GM12878 (cell line): Measurements from ENCODE around the gene ELANE. TPM values are rescaled to one million over a fixed set of nuclear protein-coding genes. Genes with fewer than 3 reads are reported as not detected.

Source experiments
- ATAC-seq: fragments of 200-7000 bp; cut with Tn5 transposase; 3 replicates; pipeline ENCODE4 v1.9.1; 2020; ENCODE audit warnings: mild to moderate bottlenecking, moderate library complexity
- BruUV-seq: library from RNA; stranded (reverse); fragments of 400-500 nt; replicated peaks from 2 replicates; lab custom pipeline; 2021; lab: Mats Ljungman, UMichigan
- CTCF ChIA-PET: fragments of 300-600 bp; sonication (Branson Sonifier 250); formaldehyde crosslinking; extraction: SDS; loops from one replicate; lab custom pipeline; 2021; ENCODE audit warnings: inconsistent platforms; lab: Yijun Ruan, JAX
- POLR2A ChIA-PET: fragments of 350-600 bp; formaldehyde crosslinking; extraction: SDS; loops from one replicate; lab custom pipeline; 2021; ENCODE audit warnings: inconsistent platforms; lab: Charles Lee
- RAD21 ChIA-PET: fragments of 300-600 bp; sonication (Branson Sonifier 250); formaldehyde crosslinking; loops from one replicate; lab custom pipeline; 2023; ENCODE audit warnings: antibody characterized with exemption; ENCODE audit not compliant: unreplicated experiment; lab: Charles Lee
- SMC1A ChIA-PET: fragments of 300-600 bp; sonication (Branson Sonifier 250); formaldehyde crosslinking; loops from one replicate; lab custom pipeline; 2023; ENCODE audit not compliant: unreplicated experiment, uncharacterized antibody; lab: Charles Lee
- DNase-seq: peaks from one replicate; pipeline ENCODE4 v3.0.0-alpha.2; 2011; ENCODE audit warnings: low read depth, low spot score
- FAIRE-seq: peaks from 3 replicates; lab custom pipeline; 2011; peaks lifted over from hg19 to GRCh38; lab: Jason Lieb, UNC
- H2AFZ ChIP-seq: 2 replicates; pipeline ENCODE4 v1.6.0; 2011; ENCODE audit warnings: low read depth, low read length, control low read depth; ENCODE audit not compliant: control insufficient read depth
- H3K27ac ChIP-seq: 2 replicates; pipeline ENCODE4 v1.5.1; 2011; ENCODE audit warnings: control low read depth; ENCODE audit not compliant: control insufficient read depth, insufficient read depth
- H3K27me3 ChIP-seq, 2 experiments: replicated peaks in 1 of 2; 2 replicates each; pipeline versions ENCODE4 v1.6.0 to v1.6.1; 2011; ENCODE audit warnings: low read length in 1 of 2; ENCODE audit not compliant: control insufficient read depth in 2 of 2, insufficient read depth in 2 of 2
- H3K36me3 ChIP-seq, 2 experiments: 2 replicates each; pipeline ENCODE4 v1.5.1; 2011; ENCODE audit warnings: low read length in 1 of 2; ENCODE audit not compliant: control insufficient read depth in 2 of 2, insufficient read depth in 2 of 2
- H3K4me1 ChIP-seq: 2 replicates; pipeline ENCODE4 v1.6.1; 2011; ENCODE audit warnings: mild to moderate bottlenecking, low read length, moderate library complexity, mixed read lengths; ENCODE audit not compliant: control insufficient read depth, insufficient read depth
- H3K4me2 ChIP-seq: 2 replicates; pipeline ENCODE4 v1.6.0; 2011; ENCODE audit warnings: control low read depth; ENCODE audit not compliant: control insufficient read depth, insufficient read depth
- H3K4me3 ChIP-seq: fragments of 200-600 bp; sonication (generic); 2 replicates; pipeline ENCODE4 v1.5.1; 2016
- H3K79me2 ChIP-seq: 2 replicates; pipeline ENCODE4 v1.6.0; 2011; ENCODE audit warnings: low read length; ENCODE audit not compliant: control insufficient read depth, insufficient read depth
- H3K9ac ChIP-seq: 2 replicates; pipeline ENCODE4 v1.8.0; 2011; ENCODE audit warnings: low read length, control low read depth, mixed read lengths; ENCODE audit not compliant: control insufficient read depth, insufficient read depth
- H3K9me3 ChIP-seq: replicated peaks from 3 replicates; pipeline ENCODE4 v1.5.1; 2011; ENCODE audit warnings: mild to moderate bottlenecking, low read length; ENCODE audit not compliant: control insufficient read depth, insufficient read depth
- H4K20me1 ChIP-seq: 2 replicates; pipeline ENCODE4 v1.6.0; 2011; ENCODE audit not compliant: control insufficient read depth, insufficient read depth
- DPF2 ChIP-seq: fragments of 450-650 bp; IDR thresholded peaks from 2 replicates; pipeline ENCODE4 v1.6.1; 2017; ENCODE audit warnings: mild to moderate bottlenecking
- HSF1 ChIP-seq: fragments of 150-350 bp; IDR thresholded peaks from 2 replicates; pipeline ENCODE4 v1.6.1; 2014; ENCODE audit warnings: mild to moderate bottlenecking, low read depth, low read length
- POLR2AphosphoS2 ChIP-seq: IDR thresholded peaks from 2 replicates; pipeline ENCODE4 v1.6.1; 2011; ENCODE audit warnings: low read depth, mild to moderate bottlenecking, low read length, improper control_type of control experiment, moderate library complexity
- RAD21 ChIP-seq: IDR thresholded peaks from 2 replicates; pipeline ENCODE4 v1.6.1; 2011; ENCODE audit warnings: mild to moderate bottlenecking, low read depth, low read length, moderate library complexity; ENCODE audit not compliant: insufficient read depth
- SMAD1 ChIP-seq: fragments of 450-650 bp; IDR thresholded peaks from 2 replicates; pipeline ENCODE4 v1.6.1; 2018; ENCODE audit warnings: mild to moderate bottlenecking, low read depth; ENCODE audit not compliant: partially characterized antibody
- USF2 ChIP-seq: IDR thresholded peaks from 2 replicates; pipeline ENCODE4 v1.6.1; 2011; ENCODE audit warnings: low read depth, low read length, improper control_type of control experiment, borderline replicate concordance
- WGBS: methylation state at CpG from one replicate; pipeline ENCODE4 v1.1.6; 2016; ENCODE audit warnings: low lambda C conversion rate; ENCODE audit not compliant: insufficient replicate concordance, insufficient coverage; ENCODE audit errors: missing lambda C conversion rate; 5-methylcytosine and 5-hydroxymethylcytosine counted together
- in situ Hi-C: fragments of 300-500 bp; cut with MboI; formaldehyde crosslinking; loops from 9 replicates; pipeline ENCODE4 v1.14.3; 2018; ENCODE audit warnings: mixed read lengths
- intact Hi-C: fragments of 100-400 bp; cut with micrococcal nuclease; formaldehyde crosslinking; loops from one replicate; pipeline ENCODE4 v1.14.2; 2022; ENCODE audit not compliant: unreplicated experiment
- polyA plus RNA-seq, 11 experiments: library from polyadenylated mRNA; depleted of rRNA in 4 of 11; unstranded in 6 of 11; stranded (reverse) in 5 of 11; fragments of >200 nt; fragmentation: Nextera tagmentation in 4 of 11; fragmentation: Illumina TruSeq in 1 of 11; extraction: Ambion mirVana in 4 of 11; extraction: Trizol in 1 of 11; gene quantifications; 1 replicate in 1 of 11; 2 replicates in 10 of 11; pipeline versions ENCODE4 v1.2.1 to v1.2.3, GENCODE V29; 2011 to 2016; ENCODE audit warnings: inconsistent platforms in 2 of 11, missing spikeins in 2 of 11, low read depth in 1 of 11
- total RNA-seq, 4 experiments: library from RNA; depleted of rRNA in 3 of 4; stranded (reverse); fragments of >200 nt in 3 of 4; fragmentation: Illumina TruSeq in 1 of 4; extraction: Trizol in 1 of 4; gene quantifications; 2 replicates each; pipeline versions ENCODE4 v1.2.1 to v1.2.3, GENCODE V29; 2013 to 2021
- TF ChIP-seq, protein P1 (sequence below): IDR thresholded peaks from 2 replicates; pipeline ENCODE4 v1.6.1; 2011; ENCODE audit warnings: borderline replicate concordance, low read depth, mild to moderate bottlenecking, moderate library complexity, low read length; ENCODE audit not compliant: insufficient read depth, poor library complexity, severe bottlenecking
- TF ChIP-seq, protein P2 (sequence below): fragments of 450-650 bp; IDR thresholded peaks from 2 replicates; pipeline ENCODE4 v1.6.1; 2016; ENCODE audit warnings: mild to moderate bottlenecking
- TF ChIP-seq, protein P3 (sequence below): fragments of 450-650 bp; IDR thresholded peaks from 2 replicates; pipeline ENCODE4 v1.6.1; 2018; ENCODE audit warnings: mild to moderate bottlenecking, low read depth, moderate library complexity; ENCODE audit not compliant: partially characterized antibody

The ELANE gene
- total and polyA plus RNA-seq, 10 of the 15 experiments (the other 5 are each of a cell fraction or from before 2014, with no cell fraction given): not detected

GRCh38 chr19:889662-890295 lies 37.7 kb downstream of the ELANE start:
- no peak overlapping the region for H3K4me2 ChIP-seq
- SMC1A ChIA-PET: no interaction called here
- DNase-seq (no peak), ATAC-seq (no peak), FAIRE-seq (no peak)
- H2AFZ ChIP-seq: no peak overlapping the region
- H3K9me3 ChIP-seq: no peaks in the 10 kb centered on the region
- 95% methylated on average over 25 of the region's 26 CpGs for WGBS
- no peak overlapping the region for H3K9ac ChIP-seq
- peaks cover 0 to 3% of the 10 kb centered on the region in 2 experiments; a peak in 3 of 4 replicates for H3K36me3 ChIP-seq
- no peak overlapping the region for H3K27ac ChIP-seq
- TF ChIP-seq, protein P1, sequence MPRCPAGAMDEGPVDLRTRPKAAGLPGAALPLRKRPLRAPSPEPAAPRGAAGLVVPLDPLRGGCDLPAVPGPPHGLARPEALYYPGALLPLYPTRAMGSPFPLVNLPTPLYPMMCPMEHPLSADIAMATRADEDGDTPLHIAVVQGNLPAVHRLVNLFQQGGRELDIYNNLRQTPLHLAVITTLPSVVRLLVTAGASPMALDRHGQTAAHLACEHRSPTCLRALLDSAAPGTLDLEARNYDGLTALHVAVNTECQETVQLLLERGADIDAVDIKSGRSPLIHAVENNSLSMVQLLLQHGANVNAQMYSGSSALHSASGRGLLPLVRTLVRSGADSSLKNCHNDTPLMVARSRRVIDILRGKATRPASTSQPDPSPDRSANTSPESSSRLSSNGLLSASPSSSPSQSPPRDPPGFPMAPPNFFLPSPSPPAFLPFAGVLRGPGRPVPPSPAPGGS: no peak
- TF ChIP-seq, protein P2, sequence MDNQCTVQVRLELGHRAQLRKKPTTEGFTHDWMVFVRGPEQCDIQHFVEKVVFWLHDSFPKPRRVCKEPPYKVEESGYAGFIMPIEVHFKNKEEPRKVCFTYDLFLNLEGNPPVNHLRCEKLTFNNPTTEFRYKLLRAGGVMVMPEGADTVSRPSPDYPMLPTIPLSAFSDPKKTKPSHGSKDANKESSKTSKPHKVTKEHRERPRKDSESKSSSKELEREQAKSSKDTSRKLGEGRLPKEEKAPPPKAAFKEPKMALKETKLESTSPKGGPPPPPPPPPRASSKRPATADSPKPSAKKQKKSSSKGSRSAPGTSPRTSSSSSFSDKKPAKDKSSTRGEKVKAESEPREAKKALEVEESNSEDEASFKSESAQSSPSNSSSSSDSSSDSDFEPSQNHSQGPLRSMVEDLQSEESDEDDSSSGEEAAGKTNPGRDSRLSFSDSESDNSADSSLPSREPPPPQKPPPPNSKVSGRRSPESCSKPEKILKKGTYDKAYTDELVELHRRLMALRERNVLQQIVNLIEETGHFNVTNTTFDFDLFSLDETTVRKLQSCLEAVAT: no peak
- TF ChIP-seq POLR2AphosphoS2: no peak
- TF ChIP-seq RAD21: no peak
- TF ChIP-seq, protein P3, sequence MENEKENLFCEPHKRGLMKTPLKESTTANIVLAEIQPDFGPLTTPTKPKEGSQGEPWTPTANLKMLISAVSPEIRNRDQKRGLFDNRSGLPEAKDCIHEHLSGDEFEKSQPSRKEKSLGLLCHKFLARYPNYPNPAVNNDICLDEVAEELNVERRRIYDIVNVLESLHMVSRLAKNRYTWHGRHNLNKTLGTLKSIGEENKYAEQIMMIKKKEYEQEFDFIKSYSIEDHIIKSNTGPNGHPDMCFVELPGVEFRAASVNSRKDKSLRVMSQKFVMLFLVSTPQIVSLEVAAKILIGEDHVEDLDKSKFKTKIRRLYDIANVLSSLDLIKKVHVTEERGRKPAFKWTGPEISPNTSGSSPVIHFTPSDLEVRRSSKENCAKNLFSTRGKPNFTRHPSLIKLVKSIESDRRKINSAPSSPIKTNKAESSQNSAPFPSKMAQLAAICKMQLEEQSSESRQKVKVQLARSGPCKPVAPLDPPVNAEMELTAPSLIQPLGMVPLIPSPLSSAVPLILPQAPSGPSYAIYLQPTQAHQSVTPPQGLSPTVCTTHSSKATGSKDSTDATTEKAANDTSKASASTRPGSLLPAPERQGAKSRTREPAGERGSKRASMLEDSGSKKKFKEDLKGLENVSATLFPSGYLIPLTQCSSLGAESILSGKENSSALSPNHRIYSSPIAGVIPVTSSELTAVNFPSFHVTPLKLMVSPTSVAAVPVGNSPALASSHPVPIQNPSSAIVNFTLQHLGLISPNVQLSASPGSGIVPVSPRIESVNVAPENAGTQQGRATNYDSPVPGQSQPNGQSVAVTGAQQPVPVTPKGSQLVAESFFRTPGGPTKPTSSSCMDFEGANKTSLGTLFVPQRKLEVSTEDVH: no peak
- no peak for TF ChIP-seq DPF2
- no peak for TF ChIP-seq USF2
- no peak for TF ChIP-seq SMAD1
- TF ChIP-seq HSF1: no peak
- TF ChIP-seq, all 136 proteins: peak for 0
- intact Hi-C loops (no loop called here), in situ Hi-C loops (no loop called here)
- BruUV-seq: no TSS peak
- H4K20me1 ChIP-seq: no peaks in the 10 kb centered on the region
- peaks cover 7% of the 10 kb centered on the region for H3K79me2 ChIP-seq
- CTCF ChIA-PET: no interaction called here
- RAD21 ChIA-PET: no interaction called here
- no peaks in the 10 kb centered on the region for H3K4me1 ChIP-seq
- POLR2A ChIA-PET: interaction anchor here (1.0 kb wide), 1 partner anchor 13 kb away, joined by 3 read pairs; no protein-coding TSS in a partner anchor
- H3K27me3 ChIP-seq: no peaks in the 10 kb centered on the region
- H3K4me3 ChIP-seq: no peak overlapping the region
